Gastroesophageal sphincter (tissue), 4 donors: ENCODE results near the gene KLHL1. TPM values are rescaled to one million over a fixed set of nuclear protein-coding genes. Genes with fewer than 3 reads are reported as not detected.

Experiments
- ATAC-seq: fragments of 150-250 bp; one replicate; pipeline ENCODE4 v1.9.1; 2016; ENCODE audit warnings: mild to moderate bottlenecking, moderate library complexity
- H3K27ac ChIP-seq, 4 donors: fragments of 200-600 bp; sonication (generic) in 3 of 4; 1 replicate in 3 of 4; 2 replicates in 1 of 4; pipeline ENCODE4 v1.5.1; 2016 to 2019
- H3K27me3 ChIP-seq: fragments of 200-600 bp; sonication (generic); one replicate; pipeline ENCODE4 v1.5.1; 2019
- H3K36me3 ChIP-seq, 2 donors: fragments of 200-600 bp; sonication (generic); one replicate each; pipeline ENCODE4 v1.5.1; 2019; ENCODE audit warnings: control low read depth in 1 of 2
- H3K4me1 ChIP-seq, 3 donors: fragments of 200-600 bp; sonication (generic); 1 replicate in 2 of 3; 2 replicates in 1 of 3; pipeline ENCODE4 v1.5.1; 2016 to 2019; ENCODE audit warnings: control low read depth in 2 of 3
- H3K4me3 ChIP-seq, 2 donors: fragments of 200-600 bp; sonication (generic); one replicate each; pipeline ENCODE4 v1.5.1; 2019; ENCODE audit warnings: mild to moderate bottlenecking in 1 of 2, moderate library complexity in 1 of 2
- H3K9me3 ChIP-seq, 3 donors: fragments of 200-600 bp; sonication (generic); one replicate each; pipeline ENCODE4 v1.5.1; 2017 to 2019; ENCODE audit warnings: control low read depth in 2 of 3
- EP300 ChIP-seq: sonication (generic); formaldehyde crosslinking; IDR thresholded peaks from one replicate; pipeline ENCODE4 v1.6.1; 2017; ENCODE audit warnings: antibody characterized with exemption, mild to moderate bottlenecking
- POLR2A ChIP-seq, 2 donors: fragments of 450-650 bp; IDR thresholded peaks; one replicate each; pipeline ENCODE4 v1.6.1; 2017; ENCODE audit warnings: antibody characterized with exemption in 2 of 2, mild to moderate bottlenecking in 2 of 2, moderate library complexity in 1 of 2
- POLR2AphosphoS5 ChIP-seq: sonication (generic); formaldehyde crosslinking; IDR thresholded peaks from one replicate; pipeline ENCODE4 v1.6.1; 2017; ENCODE audit warnings: antibody characterized with exemption
- WGBS, 2 donors: methylation state at CpG; one replicate each; pipeline ENCODE4 v1.1.5; 2018; ENCODE audit warnings: low coverage in 1 of 2; 5-methylcytosine and 5-hydroxymethylcytosine counted together
- total RNA-seq, 4 donors: library from RNA; depleted of rRNA; stranded (reverse); fragments of >200 nt; gene quantifications; one replicate each; pipeline ENCODE4 v1.1.0, GENCODE V29; 2016
- TF ChIP-seq, protein P1 (sequence below), 4 experiments: fragments of 200-600 bp in 2 of 4; fragments of 450-650 bp in 2 of 4; sonication (generic) in 1 of 4; IDR thresholded peaks; one replicate each; pipeline ENCODE4 v1.5.1; 2017 to 2019; ENCODE audit warnings: antibody characterized with exemption in 4 of 4, mild to moderate bottlenecking in 2 of 4, moderate library complexity in 2 of 4

The KLHL1 gene
- total RNA-seq, 4 donors from 2014 or later = 0.13 TPM; not detected in 3

DNA sequence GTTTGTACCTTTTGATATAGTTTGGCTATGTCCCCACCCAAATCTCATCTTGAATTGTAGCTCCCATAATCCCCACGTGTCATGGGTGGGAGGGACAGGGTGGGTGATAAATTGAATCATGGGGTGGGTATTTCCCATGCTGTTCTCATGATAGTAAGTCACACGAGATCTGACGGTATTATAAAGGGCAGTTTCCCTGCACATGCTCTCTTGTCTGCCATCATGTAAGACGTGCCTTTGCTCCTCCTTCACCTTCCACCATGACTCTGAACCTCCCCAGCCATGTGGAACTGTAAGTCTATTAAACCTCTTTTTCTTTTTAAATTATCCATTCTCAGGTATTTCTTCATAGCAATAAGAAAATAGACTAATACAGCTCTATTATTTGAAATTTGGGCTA lies 331.3 kb downstream of the KLHL1 start:
- ATAC-seq = no peak
- Histone ChIP-seq H3K4me1 (no peaks in the 10 kb centered on the region), H3K36me3 (no peaks in the 10 kb centered on the region), H3K27ac (no peak overlapping the region), H3K9me3 (no peaks in the 10 kb centered on the region), H3K4me3 (no peak overlapping the region), H3K27me3 (no peaks in the 10 kb centered on the region)
- WGBS, 2 donors = 76 to 79% methylated on average over 4 of the region's 4 CpGs
- TF ChIP-seq, protein P1, sequence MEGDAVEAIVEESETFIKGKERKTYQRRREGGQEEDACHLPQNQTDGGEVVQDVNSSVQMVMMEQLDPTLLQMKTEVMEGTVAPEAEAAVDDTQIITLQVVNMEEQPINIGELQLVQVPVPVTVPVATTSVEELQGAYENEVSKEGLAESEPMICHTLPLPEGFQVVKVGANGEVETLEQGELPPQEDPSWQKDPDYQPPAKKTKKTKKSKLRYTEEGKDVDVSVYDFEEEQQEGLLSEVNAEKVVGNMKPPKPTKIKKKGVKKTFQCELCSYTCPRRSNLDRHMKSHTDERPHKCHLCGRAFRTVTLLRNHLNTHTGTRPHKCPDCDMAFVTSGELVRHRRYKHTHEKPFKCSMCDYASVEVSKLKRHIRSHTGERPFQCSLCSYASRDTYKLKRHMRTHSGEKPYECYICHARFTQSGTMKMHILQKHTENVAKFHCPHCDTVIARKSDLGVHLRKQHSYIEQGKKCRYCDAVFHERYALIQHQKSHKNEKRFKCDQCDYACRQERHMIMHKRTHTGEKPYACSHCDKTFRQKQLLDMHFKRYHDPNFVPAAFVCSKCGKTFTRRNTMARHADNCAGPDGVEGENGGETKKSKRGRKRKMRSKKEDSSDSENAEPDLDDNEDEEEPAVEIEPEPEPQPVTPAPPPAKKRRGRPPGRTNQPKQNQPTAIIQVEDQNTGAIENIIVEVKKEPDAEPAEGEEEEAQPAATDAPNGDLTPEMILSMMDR (IDR thresholded peaks at IDR 0.05) = no peak
- TF ChIP-seq EP300 = no peak
- no peak for TF ChIP-seq POLR2AphosphoS5
- TF ChIP-seq POLR2A (IDR thresholded peaks at IDR 0.05) = no peak

DNA sequence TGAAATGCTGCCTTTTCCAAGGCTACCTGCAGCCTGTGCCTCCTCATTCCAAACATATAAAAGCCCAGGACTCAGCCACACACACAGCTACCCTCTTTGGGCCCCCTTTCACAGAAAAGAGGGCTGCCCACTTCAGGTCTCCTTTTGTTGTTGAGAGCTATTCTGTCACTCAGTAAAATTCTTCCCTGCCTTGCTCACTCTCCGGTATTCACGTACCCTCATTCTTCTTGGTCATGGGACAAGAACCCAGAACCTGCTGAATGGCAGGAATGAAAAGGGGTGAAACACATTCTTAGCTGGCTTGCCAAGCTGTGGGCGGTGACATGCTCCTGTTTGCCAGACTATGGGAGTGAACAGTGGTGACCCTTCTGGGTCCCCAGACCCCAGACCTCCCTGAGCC lies 338.6 kb downstream of the KLHL1 start:
- H3K9me3 ChIP-seq = peaks cover 0 to 14% (median 0%) of the 10 kb centered on the region in 3 donors
- no peak for TF ChIP-seq POLR2AphosphoS5
- no peak for TF ChIP-seq EP300
- TF ChIP-seq, protein P1 (IDR thresholded peaks at IDR 0.05) = no peak
- no peak for TF ChIP-seq POLR2A (IDR thresholded peaks at IDR 0.05)
- no peaks in the 10 kb centered on the region for H3K4me1 ChIP-seq
- H3K4me3 ChIP-seq = no peak overlapping the region
- no peaks in the 10 kb centered on the region for H3K36me3 ChIP-seq
- 100% methylated on average over 1 to 2 of the region's 3 CpGs for WGBS, 2 donors
- no peak overlapping the region for H3K27ac ChIP-seq
- no peak for ATAC-seq
- no peaks in the 10 kb centered on the region for H3K27me3 ChIP-seq

DNA sequence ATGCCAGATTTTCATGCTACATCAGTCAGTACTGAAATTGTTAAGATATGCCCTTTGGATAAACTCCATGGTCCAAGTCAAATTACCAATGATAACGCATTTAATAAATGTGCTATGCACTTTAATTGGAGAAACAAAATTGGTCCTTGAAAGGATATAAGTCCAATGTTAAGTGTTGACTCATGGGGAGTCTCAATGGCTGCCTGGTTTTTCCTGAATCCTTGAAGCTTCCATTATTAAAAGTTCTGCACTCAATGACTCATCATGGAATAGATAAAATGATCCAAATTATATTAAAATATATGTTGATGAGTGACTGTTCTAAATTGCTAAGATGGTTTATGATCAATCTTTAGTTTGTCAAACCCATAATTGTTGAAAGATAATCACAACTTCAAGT lies 346.7 kb downstream of the KLHL1 start:
- Histone ChIP-seq H3K9me3 (no peaks in the 10 kb centered on the region), H3K4me1 (no peaks in the 10 kb centered on the region), H3K4me3 (no peak overlapping the region), H3K36me3 (no peaks in the 10 kb centered on the region), H3K27me3 (no peaks in the 10 kb centered on the region), H3K27ac (no peak overlapping the region)
- 92 to 100% methylated on average over 1 of the region's 1 CpG for WGBS, 2 donors
- ATAC-seq = no peak
- TF ChIP-seq, protein P1 (IDR thresholded peaks at IDR 0.05) = no peak
- TF ChIP-seq POLR2AphosphoS5 (no peak), EP300 (no peak), POLR2A (IDR thresholded peaks at IDR 0.05) (no peak)

DNA sequence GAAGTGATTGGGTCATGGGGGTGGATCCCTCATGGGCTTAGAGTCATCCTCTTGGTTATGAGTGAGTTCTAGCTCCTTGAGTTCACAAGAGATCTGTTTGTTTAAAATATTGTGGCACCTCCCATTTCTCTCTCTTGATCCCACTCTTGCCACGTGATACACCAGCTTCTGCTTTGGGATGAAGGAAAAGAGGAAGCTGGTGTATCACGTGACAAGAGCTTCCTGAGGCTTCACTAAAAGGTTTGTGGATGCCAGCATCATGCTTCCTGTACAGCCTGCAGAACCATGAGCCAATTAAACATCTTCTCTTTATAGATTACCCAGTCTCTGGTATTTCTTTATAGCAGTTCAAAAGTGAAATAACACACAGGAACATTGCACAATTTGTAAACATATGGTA lies 353.2 kb downstream of the KLHL1 start:
- Histone ChIP-seq H3K9me3 (no peaks in the 10 kb centered on the region), H3K4me3 (no peak overlapping the region), H3K36me3 (no peaks in the 10 kb centered on the region), H3K4me1 (no peaks in the 10 kb centered on the region), H3K27ac (no peak overlapping the region), H3K27me3 (no peaks in the 10 kb centered on the region)
- 58 to 62% methylated on average over 2 of the region's 2 CpGs for WGBS, 2 donors
- ATAC-seq = no peak
- TF ChIP-seq, protein P1 (IDR thresholded peaks at IDR 0.05) = no peak
- TF ChIP-seq EP300 = no peak

DNA sequence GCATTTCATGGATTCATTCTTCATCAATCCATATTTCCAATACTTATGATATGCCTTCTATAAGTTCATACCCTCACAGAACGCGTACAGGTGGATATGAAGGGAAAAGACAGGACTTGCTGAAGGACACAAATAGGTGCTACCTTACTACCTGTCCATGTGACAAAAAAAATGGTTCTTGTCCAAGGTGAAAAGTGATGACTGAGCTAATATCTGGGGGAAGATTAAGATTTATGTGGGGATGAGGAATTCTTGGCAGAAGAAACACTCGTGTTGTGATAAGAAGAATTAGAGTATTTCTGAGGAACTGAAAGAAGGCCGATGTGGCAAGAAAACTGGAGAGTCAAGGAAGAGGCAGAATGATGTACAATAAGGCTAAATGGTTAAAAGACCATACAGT lies 357.0 kb downstream of the KLHL1 start:
- Histone ChIP-seq H3K9me3 (no peaks in the 10 kb centered on the region), H3K4me1 (no peaks in the 10 kb centered on the region), H3K4me3 (no peak overlapping the region), H3K27ac (no peak overlapping the region), H3K36me3 (no peaks in the 10 kb centered on the region), H3K27me3 (no peaks in the 10 kb centered on the region)
- ATAC-seq = no peak
- 66 to 78% methylated on average over 3 of the region's 4 CpGs for WGBS, 2 donors
- TF ChIP-seq POLR2A (IDR thresholded peaks at IDR 0.05) (no peak), POLR2AphosphoS5 (no peak), EP300 (no peak)
- TF ChIP-seq, protein P1 (IDR thresholded peaks at IDR 0.05) = no peak
